ENCODE data around the gene ZFAND4.
"Not testable (repeated sequence)": the region's sequence is repeated elsewhere in the genome, so short reads cannot be mapped to it uniquely, and the experiment has no call there.

Gene ZFAND4
- 24.0 to 29.8 (median 28.9) reads per million in 3 donors for total RNA-seq

DNA sequence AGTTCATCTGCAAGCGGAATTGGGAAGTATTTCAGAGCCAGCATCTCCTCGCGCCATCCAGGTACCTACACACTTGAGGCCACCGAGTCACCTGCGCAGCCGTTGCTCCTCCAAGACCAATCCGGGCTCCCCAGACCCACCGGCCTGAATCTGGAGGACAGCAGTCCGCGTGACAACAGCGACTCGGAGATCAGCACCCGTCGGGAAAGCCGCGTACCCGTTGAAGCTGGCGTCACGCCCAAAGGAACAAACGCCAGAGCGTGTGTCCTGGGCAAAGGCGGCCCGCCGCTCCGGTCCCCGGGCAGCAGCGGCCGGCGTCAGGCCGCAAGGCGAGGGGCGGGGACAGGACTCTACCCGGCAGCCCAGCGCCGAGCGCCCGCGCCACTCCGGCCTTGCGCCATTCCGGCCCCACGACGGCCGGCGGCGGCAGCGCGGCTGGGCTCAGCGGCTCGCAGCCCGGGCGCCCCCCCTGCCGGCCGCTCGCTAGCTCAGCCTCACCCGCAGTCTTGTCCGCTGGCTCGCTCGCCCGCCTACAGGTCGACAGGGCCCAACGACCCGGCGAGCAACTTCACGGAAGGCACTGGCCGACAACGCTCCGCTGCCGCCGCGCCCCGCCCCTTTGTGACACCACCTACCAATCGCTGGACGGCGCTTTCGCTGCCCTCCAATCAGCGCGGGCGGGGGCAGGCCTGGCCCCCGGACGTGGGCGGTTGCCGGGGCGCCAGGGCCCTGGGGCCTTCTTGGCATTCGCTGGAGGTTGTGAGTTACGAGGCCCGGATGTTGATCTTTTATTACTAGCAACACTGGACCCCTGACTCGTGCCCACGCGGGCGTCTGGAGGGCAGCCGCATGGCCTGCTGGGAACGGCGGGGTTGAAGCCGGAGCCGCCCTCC lies at the start of gene ZFAND4:
ZFAND4 (minus strand) TSS at position 592 of the 893 bp plus-strand sequence. CDS start 9,047 bp downstream, outside the sequence.
- DNase-seq = peak; percentile 85 to 91 (median 87)
- H3K36me3 ChIP-seq (ENCODE audit: control insufficient read depth, insufficient read depth, low read length) = no peaks in the 10 kb centered on the region

DNA sequence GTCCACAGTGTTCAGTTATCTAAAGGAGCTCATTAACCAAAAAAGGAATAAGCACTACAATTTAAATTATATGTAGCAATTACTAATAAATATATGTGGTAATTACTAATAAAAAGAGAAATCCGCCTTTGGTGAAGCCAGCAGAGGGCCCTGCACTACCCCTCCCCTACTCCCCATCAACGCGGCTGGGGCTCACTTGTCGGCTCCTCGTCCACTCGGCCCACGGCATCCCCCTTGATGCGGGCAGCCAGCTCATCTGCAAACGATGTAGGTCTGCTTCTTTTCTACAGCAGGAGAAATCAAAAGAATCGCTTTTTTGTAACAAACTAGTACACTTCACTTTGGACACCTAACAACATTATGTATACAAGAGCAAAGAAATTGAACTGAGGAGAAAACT lies 48.9 kb upstream of the ZFAND4 start:
- DNase-seq; H3K27ac ChIP-seq (ENCODE audit: insufficient read depth, low read length, poor library complexity, severe bottlenecking); H3K4me1 ChIP-seq (ENCODE audit: control insufficient read depth, insufficient read depth, low read length, poor library complexity, severe bottlenecking); H3K36me3 ChIP-seq (ENCODE audit: control insufficient read depth, insufficient read depth, low read length); H3K9me3 ChIP-seq (ENCODE audit: control insufficient read depth, low read length); H3K4me3 ChIP-seq (ENCODE audit: insufficient read depth, low read depth, low read length, poor library complexity, severe bottlenecking); H3K27me3 ChIP-seq (replicated peaks; ENCODE audit: control insufficient read depth, insufficient read depth, low read length, poor library complexity, severe bottlenecking): not testable (repeated sequence)

More for the DNA sequence above, at the start of gene ZFAND4:
- peak within 1 kb of the TSS; percentile 67 for H3K4me3 ChIP-seq (ENCODE audit: insufficient read depth, low read depth, low read length, poor library complexity, severe bottlenecking)
- peaks cover 4% of the 10 kb centered on the region for H3K4me1 ChIP-seq (ENCODE audit: control insufficient read depth, insufficient read depth, low read length, poor library complexity, severe bottlenecking)
- H3K9me3 ChIP-seq (ENCODE audit: control insufficient read depth, low read length) = no peaks in the 10 kb centered on the region
- peak within 1 kb of the TSS; percentile 69 for H3K27ac ChIP-seq (ENCODE audit: insufficient read depth, low read length, poor library complexity, severe bottlenecking)
- no peaks in the 10 kb centered on the region for H3K27me3 ChIP-seq (replicated peaks; ENCODE audit: control insufficient read depth, insufficient read depth, low read length, poor library complexity, severe bottlenecking)

GRCh38 chr10:45717642-45718041 lies 45.1 kb upstream of the ZFAND4 start:
- not testable (repeated sequence) for H3K9me3 ChIP-seq (ENCODE audit: control insufficient read depth, low read length); H3K36me3 ChIP-seq (ENCODE audit: control insufficient read depth, insufficient read depth, low read length); H3K4me1 ChIP-seq (ENCODE audit: control insufficient read depth, insufficient read depth, low read length, poor library complexity, severe bottlenecking); H3K27ac ChIP-seq (ENCODE audit: insufficient read depth, low read length, poor library complexity, severe bottlenecking); H3K27me3 ChIP-seq (replicated peaks; ENCODE audit: control insufficient read depth, insufficient read depth, low read length, poor library complexity, severe bottlenecking); DNase-seq; H3K4me3 ChIP-seq (ENCODE audit: insufficient read depth, low read depth, low read length, poor library complexity, severe bottlenecking)

GRCh38 chr10:45717053-45717452 lies 44.5 kb upstream of the ZFAND4 start:
- H3K27me3 ChIP-seq (replicated peaks; ENCODE audit: control insufficient read depth, insufficient read depth, low read length, poor library complexity, severe bottlenecking); H3K36me3 ChIP-seq (ENCODE audit: control insufficient read depth, insufficient read depth, low read length); H3K4me3 ChIP-seq (ENCODE audit: insufficient read depth, low read depth, low read length, poor library complexity, severe bottlenecking); H3K4me1 ChIP-seq (ENCODE audit: control insufficient read depth, insufficient read depth, low read length, poor library complexity, severe bottlenecking); DNase-seq; H3K27ac ChIP-seq (ENCODE audit: insufficient read depth, low read length, poor library complexity, severe bottlenecking); H3K9me3 ChIP-seq (ENCODE audit: control insufficient read depth, low read length): not testable (repeated sequence)

DNA sequence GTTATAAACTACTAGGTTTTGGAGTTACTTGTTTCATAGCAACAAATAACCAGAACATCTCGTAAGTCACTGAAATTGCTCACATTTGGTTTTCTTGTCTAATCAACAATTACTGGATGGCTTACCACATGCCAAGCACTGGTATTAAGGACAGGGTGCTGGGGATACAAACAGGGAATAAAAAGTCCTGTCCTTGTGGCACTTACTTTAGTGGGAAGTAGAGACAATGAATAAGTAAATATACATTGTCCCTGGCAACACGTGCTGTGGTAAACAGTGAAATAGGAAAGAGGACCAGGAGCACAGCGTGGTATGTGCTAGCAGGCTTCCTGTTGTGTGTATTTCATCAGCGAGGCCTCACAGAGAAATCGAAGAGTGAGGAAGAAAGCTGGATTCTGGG lies 38.7 kb upstream of the ZFAND4 start:
- not testable (repeated sequence) for H3K27ac ChIP-seq (ENCODE audit: insufficient read depth, low read length, poor library complexity, severe bottlenecking); H3K36me3 ChIP-seq (ENCODE audit: control insufficient read depth, insufficient read depth, low read length); H3K27me3 ChIP-seq (replicated peaks; ENCODE audit: control insufficient read depth, insufficient read depth, low read length, poor library complexity, severe bottlenecking); H3K9me3 ChIP-seq (ENCODE audit: control insufficient read depth, low read length); H3K4me1 ChIP-seq (ENCODE audit: control insufficient read depth, insufficient read depth, low read length, poor library complexity, severe bottlenecking); DNase-seq; H3K4me3 ChIP-seq (ENCODE audit: insufficient read depth, low read depth, low read length, poor library complexity, severe bottlenecking)

- not testable (repeated sequence) for DNase-seq; H3K4me1 ChIP-seq (ENCODE audit: control insufficient read depth, insufficient read depth, low read length, poor library complexity, severe bottlenecking); H3K27me3 ChIP-seq (replicated peaks; ENCODE audit: control insufficient read depth, insufficient read depth, low read length, poor library complexity, severe bottlenecking); H3K4me3 ChIP-seq (ENCODE audit: insufficient read depth, low read depth, low read length, poor library complexity, severe bottlenecking); H3K9me3 ChIP-seq (ENCODE audit: control insufficient read depth, low read length); H3K27ac ChIP-seq (ENCODE audit: insufficient read depth, low read length, poor library complexity, severe bottlenecking); H3K36me3 ChIP-seq (ENCODE audit: control insufficient read depth, insufficient read depth, low read length)
Observed at GRCh38 chr10:45710200-45710796, 37.7 kb upstream of the ZFAND4 start.

GRCh38 chr10:45678467-45678866 lies 5.9 kb upstream of the ZFAND4 start:
- H3K27ac ChIP-seq (ENCODE audit: insufficient read depth, low read length, poor library complexity, severe bottlenecking); H3K4me1 ChIP-seq (ENCODE audit: control insufficient read depth, insufficient read depth, low read length, poor library complexity, severe bottlenecking); H3K4me3 ChIP-seq (ENCODE audit: insufficient read depth, low read depth, low read length, poor library complexity, severe bottlenecking); DNase-seq; H3K9me3 ChIP-seq (ENCODE audit: control insufficient read depth, low read length); H3K27me3 ChIP-seq (replicated peaks; ENCODE audit: control insufficient read depth, insufficient read depth, low read length, poor library complexity, severe bottlenecking); H3K36me3 ChIP-seq (ENCODE audit: control insufficient read depth, insufficient read depth, low read length): not testable (repeated sequence)

DNA sequence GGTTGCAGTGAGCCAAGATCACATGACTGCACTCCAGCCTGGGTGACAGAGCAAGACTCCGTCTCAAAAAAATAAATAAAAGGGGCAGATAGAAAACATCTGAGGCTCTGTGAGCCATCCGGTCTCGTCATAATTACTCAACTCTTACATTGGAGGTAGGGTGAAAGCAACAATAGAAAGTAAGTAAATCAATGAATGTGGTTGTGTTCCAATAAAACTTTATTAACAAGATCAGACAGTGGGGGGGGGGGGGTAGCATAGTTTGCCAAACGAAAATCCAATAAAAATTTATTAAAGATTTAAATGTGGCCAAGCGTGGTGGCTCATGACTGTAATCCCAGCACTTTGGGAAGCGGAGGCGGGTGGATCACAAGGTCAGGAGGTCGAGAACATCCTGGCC lies 2.8 kb upstream of the ZFAND4 start:
- no peaks in the 10 kb centered on the region for H3K9me3 ChIP-seq (ENCODE audit: control insufficient read depth, low read length)
- H3K4me3 ChIP-seq (ENCODE audit: insufficient read depth, low read depth, low read length, poor library complexity, severe bottlenecking) = no peak overlapping the region
- DNase-seq = no peak
- peaks cover 4% of the 10 kb centered on the region for H3K4me1 ChIP-seq (ENCODE audit: control insufficient read depth, insufficient read depth, low read length, poor library complexity, severe bottlenecking)
- no peaks in the 10 kb centered on the region for H3K36me3 ChIP-seq (ENCODE audit: control insufficient read depth, insufficient read depth, low read length)
- no peak overlapping the region for H3K27ac ChIP-seq (ENCODE audit: insufficient read depth, low read length, poor library complexity, severe bottlenecking)
- no peaks in the 10 kb centered on the region for H3K27me3 ChIP-seq (replicated peaks; ENCODE audit: control insufficient read depth, insufficient read depth, low read length, poor library complexity, severe bottlenecking)

DNA sequence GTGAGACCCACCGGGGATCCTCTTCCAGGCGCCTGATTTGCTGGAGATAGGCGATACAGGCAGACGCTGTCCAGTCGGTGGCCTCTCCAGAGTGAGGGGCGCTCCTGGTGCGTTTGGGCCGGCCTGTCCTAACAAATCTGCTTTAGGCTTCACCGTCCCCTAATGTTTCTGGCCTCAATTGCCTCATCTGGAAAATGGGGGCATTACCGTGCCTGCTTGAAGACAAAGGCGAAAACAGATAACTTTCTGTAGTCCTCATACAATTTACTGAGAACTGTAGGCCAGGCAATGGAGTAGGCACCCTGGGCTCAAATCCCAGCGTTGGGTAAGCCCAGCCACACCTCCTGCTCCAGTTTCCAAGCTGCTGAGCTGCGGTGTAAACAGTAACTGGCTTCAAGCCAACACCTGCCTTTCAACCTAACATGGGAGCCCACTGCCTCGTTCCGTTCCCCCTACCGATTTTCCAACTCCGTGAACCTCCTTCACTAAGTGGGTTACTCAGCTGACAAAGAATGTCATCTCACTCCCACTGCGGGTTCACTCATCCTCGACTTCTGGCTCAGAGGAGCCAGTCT lies 589 bp upstream of the ZFAND4 start:
- Histone ChIP-seq H3K36me3 (ENCODE audit: control insufficient read depth, insufficient read depth, low read length) (no peaks in the 10 kb centered on the region), H3K4me3 (ENCODE audit: insufficient read depth, low read depth, low read length, poor library complexity, severe bottlenecking) (peak overlapping the region; percentile 67), H3K9me3 (ENCODE audit: control insufficient read depth, low read length) (no peaks in the 10 kb centered on the region), H3K4me1 (ENCODE audit: control insufficient read depth, insufficient read depth, low read length, poor library complexity, severe bottlenecking) (peaks cover 4% of the 10 kb centered on the region), H3K27me3 (replicated peaks; ENCODE audit: control insufficient read depth, insufficient read depth, low read length, poor library complexity, severe bottlenecking) (no peaks in the 10 kb centered on the region), H3K27ac (ENCODE audit: insufficient read depth, low read length, poor library complexity, severe bottlenecking) (peak overlapping the region; percentile 69)
- no peak for DNase-seq

GRCh38 chr10:45671300-45671699 lies 1.3 kb downstream of the ZFAND4 start:
- H3K27ac ChIP-seq (ENCODE audit: insufficient read depth, low read length, poor library complexity, severe bottlenecking); H3K36me3 ChIP-seq (ENCODE audit: control insufficient read depth, insufficient read depth, low read length); H3K4me1 ChIP-seq (ENCODE audit: control insufficient read depth, insufficient read depth, low read length, poor library complexity, severe bottlenecking); DNase-seq; H3K27me3 ChIP-seq (replicated peaks; ENCODE audit: control insufficient read depth, insufficient read depth, low read length, poor library complexity, severe bottlenecking); H3K9me3 ChIP-seq (ENCODE audit: control insufficient read depth, low read length): not testable (repeated sequence)
- H3K4me3 ChIP-seq (ENCODE audit: insufficient read depth, low read depth, low read length, poor library complexity, severe bottlenecking) = peak overlapping the region; percentile 67
